ENCODE measurements around the gene ORM1.

DNA sequence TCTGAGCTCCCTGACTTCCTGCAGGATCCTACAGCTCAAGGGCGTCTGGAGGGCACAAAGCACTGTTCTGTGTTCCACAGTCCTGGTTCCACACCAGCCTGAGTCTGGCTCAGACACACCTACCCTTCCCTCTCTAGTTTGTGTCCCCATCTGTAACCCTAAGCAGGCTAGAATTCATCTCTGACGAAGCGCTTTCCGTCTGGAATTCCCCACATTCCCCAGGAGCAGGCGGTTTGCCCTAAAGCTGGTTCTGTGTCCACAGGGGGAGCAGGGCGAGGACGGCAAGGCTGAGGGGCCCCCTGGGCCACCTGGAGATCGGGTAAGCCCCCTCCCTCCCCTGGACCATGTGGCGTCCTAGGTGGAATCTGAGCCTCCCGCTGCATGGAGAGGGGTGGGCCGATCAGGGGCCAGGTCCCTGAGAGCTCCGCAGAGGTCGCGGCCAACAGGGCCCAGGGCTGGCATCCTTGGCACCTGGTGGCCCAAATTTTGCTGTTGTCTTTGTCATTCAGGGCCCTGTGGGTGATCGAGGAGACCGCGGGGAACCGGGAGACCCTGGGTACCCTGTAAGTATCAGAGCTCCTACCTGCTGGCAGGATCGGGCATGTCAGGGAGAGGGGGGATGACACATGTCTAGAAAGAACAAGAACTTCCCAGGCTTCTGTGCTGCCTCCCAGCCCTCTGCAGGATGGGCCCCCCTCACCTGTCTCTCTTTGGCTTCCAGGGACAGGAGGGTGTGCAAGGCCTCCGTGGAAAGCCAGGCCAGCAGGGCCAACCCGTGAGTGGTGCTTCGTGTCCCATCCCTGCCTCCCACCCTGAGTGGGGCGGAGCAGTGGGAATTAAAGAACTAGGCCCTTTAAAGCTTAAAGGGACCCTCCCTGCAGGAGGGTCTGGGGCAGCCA lies 34.5 kb upstream of the ORM1 start:
- TF ChIP-seq, protein P1, sequence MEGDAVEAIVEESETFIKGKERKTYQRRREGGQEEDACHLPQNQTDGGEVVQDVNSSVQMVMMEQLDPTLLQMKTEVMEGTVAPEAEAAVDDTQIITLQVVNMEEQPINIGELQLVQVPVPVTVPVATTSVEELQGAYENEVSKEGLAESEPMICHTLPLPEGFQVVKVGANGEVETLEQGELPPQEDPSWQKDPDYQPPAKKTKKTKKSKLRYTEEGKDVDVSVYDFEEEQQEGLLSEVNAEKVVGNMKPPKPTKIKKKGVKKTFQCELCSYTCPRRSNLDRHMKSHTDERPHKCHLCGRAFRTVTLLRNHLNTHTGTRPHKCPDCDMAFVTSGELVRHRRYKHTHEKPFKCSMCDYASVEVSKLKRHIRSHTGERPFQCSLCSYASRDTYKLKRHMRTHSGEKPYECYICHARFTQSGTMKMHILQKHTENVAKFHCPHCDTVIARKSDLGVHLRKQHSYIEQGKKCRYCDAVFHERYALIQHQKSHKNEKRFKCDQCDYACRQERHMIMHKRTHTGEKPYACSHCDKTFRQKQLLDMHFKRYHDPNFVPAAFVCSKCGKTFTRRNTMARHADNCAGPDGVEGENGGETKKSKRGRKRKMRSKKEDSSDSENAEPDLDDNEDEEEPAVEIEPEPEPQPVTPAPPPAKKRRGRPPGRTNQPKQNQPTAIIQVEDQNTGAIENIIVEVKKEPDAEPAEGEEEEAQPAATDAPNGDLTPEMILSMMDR (IDR thresholded peaks at IDR 0.05): no peak
- TF ChIP-seq POLR2A (IDR thresholded peaks at IDR 0.05): no peak
